D721Med (cell line): ENCODE results near the gene NUP93.

ENCODE experiments used
- DNase-seq: peaks from one replicate; pipeline ENCODE4 v3.0.0; 2011; ENCODE audit warnings: low spot score; ENCODE audit not compliant: insufficient read length
- FAIRE-seq: peaks from 2 replicates; lab custom pipeline; 2011; peaks lifted over from hg19 to GRCh38; lab: Jason Lieb, UNC
- TF ChIP-seq, protein P1 (sequence below): IDR thresholded peaks from 2 replicates; pipeline ENCODE4 v1.5.1; 2012; ENCODE audit warnings: mild to moderate bottlenecking, control low read depth; ENCODE audit not compliant: insufficient read depth; ENCODE audit errors: missing control alignments

NUP93 gene

DNA sequence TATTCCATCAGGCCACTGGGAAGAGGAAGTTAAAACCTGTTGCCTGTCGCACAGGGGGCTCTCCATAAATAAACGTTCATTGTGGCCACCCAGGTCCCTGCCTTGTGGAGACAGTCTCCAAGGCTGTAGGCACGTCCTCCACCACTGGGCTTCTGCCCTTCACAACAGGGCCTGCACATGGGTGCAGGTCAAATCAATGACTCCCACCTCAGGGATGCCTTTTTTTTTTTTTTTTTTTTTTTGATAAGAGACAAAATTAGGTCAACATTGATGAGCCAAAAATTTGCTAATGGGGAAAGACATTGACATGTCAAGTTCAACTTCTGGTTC is 122.4 kb downstream of the NUP93 start:
- no peak for FAIRE-seq
- TF ChIP-seq, protein P1, sequence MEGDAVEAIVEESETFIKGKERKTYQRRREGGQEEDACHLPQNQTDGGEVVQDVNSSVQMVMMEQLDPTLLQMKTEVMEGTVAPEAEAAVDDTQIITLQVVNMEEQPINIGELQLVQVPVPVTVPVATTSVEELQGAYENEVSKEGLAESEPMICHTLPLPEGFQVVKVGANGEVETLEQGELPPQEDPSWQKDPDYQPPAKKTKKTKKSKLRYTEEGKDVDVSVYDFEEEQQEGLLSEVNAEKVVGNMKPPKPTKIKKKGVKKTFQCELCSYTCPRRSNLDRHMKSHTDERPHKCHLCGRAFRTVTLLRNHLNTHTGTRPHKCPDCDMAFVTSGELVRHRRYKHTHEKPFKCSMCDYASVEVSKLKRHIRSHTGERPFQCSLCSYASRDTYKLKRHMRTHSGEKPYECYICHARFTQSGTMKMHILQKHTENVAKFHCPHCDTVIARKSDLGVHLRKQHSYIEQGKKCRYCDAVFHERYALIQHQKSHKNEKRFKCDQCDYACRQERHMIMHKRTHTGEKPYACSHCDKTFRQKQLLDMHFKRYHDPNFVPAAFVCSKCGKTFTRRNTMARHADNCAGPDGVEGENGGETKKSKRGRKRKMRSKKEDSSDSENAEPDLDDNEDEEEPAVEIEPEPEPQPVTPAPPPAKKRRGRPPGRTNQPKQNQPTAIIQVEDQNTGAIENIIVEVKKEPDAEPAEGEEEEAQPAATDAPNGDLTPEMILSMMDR: no peak
- no peak for DNase-seq

DNA sequence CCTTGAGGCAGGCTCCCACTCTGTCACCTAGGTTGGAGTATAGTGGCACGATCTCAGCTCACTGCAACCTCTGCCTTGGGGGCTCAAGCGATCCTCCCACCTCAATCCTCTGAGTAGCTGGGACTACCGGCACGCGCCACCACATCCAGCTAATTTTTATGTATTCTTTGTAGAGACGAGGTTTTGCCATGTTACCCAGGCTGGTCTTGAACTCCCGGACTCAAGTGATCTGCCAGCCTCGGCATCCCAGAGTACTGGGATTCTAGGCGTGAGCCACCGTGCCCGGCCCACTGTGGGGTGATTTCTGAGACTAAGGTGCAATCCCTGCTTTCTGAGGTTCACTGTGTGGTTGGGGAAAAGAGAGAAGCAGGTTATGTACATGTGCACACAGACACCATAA is 123.0 kb downstream of the NUP93 start:
- DNase-seq (no peak), FAIRE-seq (no peak)
- TF ChIP-seq, protein P1: no peak

DNA sequence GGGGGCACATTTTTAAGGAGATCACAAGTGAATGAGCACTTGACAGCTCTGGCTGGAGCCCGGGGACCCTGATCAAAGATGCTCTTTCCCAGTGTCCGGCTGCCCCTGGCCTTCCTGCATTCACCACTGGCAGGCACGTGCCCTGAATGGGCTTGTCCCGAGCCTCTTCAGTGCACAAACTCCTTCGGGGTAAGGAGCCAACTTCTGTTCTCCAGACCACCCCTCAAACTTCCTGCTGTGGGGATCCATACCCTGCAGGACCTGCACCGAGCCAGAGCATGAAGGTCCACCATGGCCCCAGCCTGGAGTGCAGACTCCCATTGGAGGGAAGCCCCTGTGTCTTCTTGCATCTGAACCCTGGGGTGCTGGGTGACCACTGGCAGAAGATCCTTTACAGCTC is 125.3 kb downstream of the NUP93 start:
- no peak for DNase-seq
- TF ChIP-seq, protein P1: no peak
- FAIRE-seq: no peak

DNA sequence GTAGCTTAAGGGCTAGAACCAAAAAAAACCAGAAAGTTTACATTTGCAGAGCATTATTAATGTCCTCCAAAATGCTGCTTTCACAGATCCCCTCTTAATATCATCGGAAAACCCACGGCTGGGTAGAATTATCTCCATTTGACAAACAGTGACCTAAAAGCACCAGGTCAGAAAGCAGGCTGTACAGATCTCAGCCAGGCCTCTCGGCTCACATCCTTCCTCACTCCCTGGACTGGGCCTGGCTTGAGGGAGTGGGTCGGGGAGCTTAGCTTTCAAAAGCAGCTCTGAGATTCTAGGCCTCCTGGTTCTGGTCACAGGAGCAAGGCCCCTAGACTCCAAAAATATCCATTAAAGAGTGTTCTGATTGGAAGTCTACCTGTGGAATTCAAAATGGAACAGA is 126.0 kb downstream of the NUP93 start:
- DNase-seq (no peak), FAIRE-seq (no peak)
- TF ChIP-seq, protein P1: no peak

DNA sequence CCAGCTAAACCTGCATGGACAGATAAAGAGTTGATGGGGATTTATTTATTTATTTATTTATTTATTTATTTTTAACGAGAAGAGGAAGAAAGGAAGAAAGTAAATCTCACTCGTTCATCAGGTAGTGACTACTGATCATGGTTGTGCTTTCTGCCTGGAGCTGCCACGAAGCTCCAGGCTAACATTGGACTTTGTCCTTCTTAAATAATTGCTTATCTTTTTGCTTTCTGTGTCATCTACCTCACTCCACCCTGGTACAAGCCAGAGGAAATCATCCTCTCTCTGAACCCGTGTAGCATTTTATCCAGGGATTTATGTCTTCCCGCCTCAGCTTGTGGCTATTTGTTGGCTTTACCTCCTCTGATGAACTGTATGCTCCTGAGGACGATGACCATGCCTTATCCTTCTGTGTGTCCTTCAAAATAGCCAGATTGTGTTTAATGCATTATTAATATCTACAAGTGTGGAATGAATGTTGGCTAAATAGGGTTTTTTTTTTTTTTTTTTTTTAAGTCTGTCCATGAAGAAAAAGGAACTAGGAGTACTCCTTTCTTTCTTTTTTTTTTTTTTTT is 127.0 kb downstream of the NUP93 start:
- DNase-seq: no peak
- FAIRE-seq: no peak
- TF ChIP-seq, protein P1: no peak

DNA sequence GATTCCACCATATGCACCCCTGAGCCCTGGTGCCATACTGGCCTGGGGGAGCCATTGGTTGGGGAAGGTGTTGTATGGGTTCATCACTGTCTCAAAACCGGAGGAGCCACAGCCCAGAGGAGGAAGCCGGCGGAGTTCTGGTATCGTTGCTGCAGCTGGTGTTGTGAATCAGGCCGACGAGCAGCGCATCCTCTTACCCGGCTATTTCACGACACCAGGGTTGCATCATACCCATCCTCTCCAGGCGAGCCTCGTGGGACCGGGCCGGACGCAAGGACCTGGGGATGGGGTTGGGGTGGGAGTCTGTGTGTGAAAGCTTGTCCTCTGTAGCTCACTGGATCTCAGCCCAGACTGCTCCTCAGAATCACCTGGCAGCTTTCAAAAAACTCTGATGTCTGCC is 128.4 kb downstream of the NUP93 start:
- TF ChIP-seq, protein P1: no peak
- FAIRE-seq (no peak), DNase-seq (no peak)

DNA sequence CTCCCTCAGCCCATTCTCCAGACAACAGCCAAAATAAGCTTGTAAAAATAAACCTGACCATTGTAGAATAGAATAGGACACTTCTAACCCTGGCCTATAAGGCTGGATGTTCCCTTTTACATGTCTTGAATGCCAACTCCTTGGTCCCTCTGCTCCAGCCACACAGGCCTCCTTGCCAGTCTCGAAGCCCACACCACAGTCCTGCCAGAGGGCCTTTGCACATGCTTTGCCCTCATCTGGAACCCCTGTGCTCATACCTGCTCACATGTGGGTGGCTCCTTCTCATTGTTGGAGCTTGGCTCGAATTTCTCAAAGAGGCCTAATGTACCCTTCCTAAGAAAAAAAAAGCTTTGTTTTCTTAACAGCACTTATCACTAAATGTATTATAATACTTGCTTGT is 129.7 kb downstream of the NUP93 start:
- DNase-seq: no peak
- no peak for FAIRE-seq
- TF ChIP-seq, protein P1: no peak
